Measurements from ENCODE around the gene ZNF730.
A peak's percentile ranks its signal among the peaks of the same experiment; 100 is the strongest.
"Not testable (repeated sequence)": the region's sequence is repeated elsewhere in the genome, so short reads cannot be mapped to it uniquely, and the experiment has no call there.

The ZNF730 gene

DNA sequence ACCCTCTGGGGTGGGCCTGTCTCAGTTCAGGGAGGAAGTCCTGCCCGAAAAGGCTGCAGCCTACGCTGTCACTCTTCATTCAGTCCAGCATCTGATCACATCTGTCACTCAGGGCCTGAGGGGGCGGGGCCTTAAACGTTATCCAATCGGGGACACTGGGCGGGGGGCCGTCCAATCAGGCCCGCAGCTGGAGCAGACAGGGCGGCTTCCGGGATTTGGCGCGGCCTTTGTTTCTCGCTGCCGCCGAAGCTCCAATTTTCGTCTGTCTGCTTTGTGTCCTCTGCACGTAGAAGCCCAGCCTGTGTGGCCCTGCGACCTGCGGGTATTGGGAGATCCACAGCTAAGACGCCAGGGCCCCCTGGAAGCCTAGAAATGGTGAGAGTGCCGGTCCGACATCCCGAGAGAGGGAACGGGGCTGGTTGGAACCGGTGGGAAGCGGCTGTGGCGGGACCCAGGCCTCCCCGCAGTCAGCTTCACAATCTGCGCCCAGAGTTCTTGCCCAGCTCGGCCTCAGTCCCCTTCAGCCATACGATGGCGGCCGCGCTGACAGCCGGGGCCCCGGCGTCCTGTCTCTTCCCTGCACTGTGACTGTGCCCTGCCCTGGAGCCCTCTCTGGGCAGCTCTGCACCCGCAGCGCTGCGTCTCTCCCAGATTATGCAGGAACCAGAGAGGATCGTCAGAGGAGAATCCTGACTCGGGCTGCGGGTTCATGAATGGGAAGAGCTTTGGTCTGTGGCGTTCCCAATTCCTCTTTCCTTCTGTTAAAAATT lies at the start of gene ZNF730:
TSS of gene ZNF730 (plus strand) at position 224 of the 770 bp plus-strand sequence. CDS start at position 373, 149 bp downstream.
- Histone ChIP-seq H3K4me3 (ENCODE audit: low read depth in 1 of 5, low read length in 5 of 5) (peak within 1 kb of the TSS; percentile 57 to 72 (median 65)), H3K27ac (ENCODE audit: low read depth, low read length) (no peak within 1 kb of the TSS), H3K4me1 (ENCODE audit: control insufficient read depth in 5 of 5, insufficient read depth in 5 of 5, low read length in 5 of 5) (peaks cover 0 to 10% (median 7%) of the 10 kb centered on the region in 5 donors), H3K9me3 (ENCODE audit: control insufficient read depth in 5 of 5, low read length in 5 of 5) (no peaks in the 10 kb centered on the region), H3K36me3 (ENCODE audit: control insufficient read depth in 5 of 5, insufficient read depth in 5 of 5, low read length in 5 of 5) (no peaks in the 10 kb centered on the region), H3K9ac (ENCODE audit: low read length in 5 of 5) (peak within 1 kb of the TSS in 4 of 5 donors; percentile 43 to 75 (median 63)), H3K27me3 (ENCODE audit: control insufficient read depth in 5 of 5, insufficient read depth in 4 of 5, low read length in 5 of 5) (peaks cover 0 to 4% (median 0%) of the 10 kb centered on the region in 5 donors)

DNA sequence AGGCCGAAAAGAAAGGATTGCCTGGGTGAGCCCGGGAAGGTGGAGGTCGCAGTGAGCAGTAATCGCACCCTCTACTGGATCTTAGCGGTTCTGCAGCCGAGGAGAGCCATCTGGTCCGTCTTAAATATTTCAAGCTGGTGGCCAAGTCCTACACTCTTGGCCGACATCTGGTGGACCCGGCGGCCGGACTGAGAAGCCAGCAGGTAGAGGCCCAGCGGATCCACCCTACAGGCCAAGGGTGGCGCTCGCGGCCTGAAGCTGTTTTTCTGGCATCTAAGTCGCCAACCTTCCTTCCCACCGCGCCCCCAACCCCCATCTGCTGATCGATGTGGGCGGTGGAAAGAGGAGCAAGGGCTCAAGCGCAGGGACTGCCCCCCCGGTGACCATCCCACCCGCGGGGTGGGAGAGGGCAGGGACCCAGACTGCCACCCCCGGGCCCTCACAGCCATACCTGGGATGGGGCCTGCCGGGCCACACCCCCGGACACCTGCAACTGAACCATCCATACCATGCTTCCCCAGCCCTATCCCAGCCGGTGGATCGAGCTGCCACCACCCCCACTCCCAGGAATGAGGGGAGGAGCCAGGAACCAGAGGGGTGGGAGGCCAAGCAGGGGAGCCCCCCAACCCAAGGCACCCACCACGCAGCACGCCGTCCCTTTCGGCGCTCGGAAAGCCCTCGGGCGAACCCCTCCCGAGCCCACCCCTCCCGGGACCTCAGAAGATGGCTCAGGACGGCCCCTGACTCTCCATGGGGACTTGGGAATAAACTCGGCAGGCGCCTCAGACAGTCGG lies 46.3 kb upstream of the ZNF730 start:
- Histone ChIP-seq H3K9ac (ENCODE audit: low read length in 5 of 5) (peak overlapping the region in 1 of 5 donors; percentile 47), H3K27me3 (ENCODE audit: control insufficient read depth in 5 of 5, insufficient read depth in 4 of 5, low read length in 5 of 5) (peaks cover 0 to 20% (median 13%) of the 10 kb centered on the region in 5 donors), H3K4me3 (ENCODE audit: low read depth in 1 of 5, low read length in 5 of 5) (peak overlapping the region in 4 of 5 donors; percentile 48 to 55 (median 50)), H3K9me3 (ENCODE audit: control insufficient read depth in 5 of 5, low read length in 5 of 5) (peaks cover 0 to 5% (median 0%) of the 10 kb centered on the region in 5 donors), H3K36me3 (ENCODE audit: control insufficient read depth in 5 of 5, insufficient read depth in 5 of 5, low read length in 5 of 5) (no peaks in the 10 kb centered on the region), H3K4me1 (ENCODE audit: control insufficient read depth in 5 of 5, insufficient read depth in 5 of 5, low read length in 5 of 5) (peaks cover 0 to 23% (median 18%) of the 10 kb centered on the region in 5 donors), H3K27ac (ENCODE audit: low read depth, low read length) (no peak overlapping the region)

GRCh38 chr19:23071147-23071511 lies 45.7 kb upstream of the ZNF730 start:
- H3K9me3 ChIP-seq (ENCODE audit: control insufficient read depth in 5 of 5, low read length in 5 of 5), result peaks cover 0 to 5% (median 0%) of the 10 kb centered on the region in 5 donors
- H3K9ac ChIP-seq (ENCODE audit: low read length in 5 of 5), result peak overlapping the region in 2 of 5 donors; percentile 43 to 47
- peaks cover 0 to 20% (median 13%) of the 10 kb centered on the region in 5 donors for H3K27me3 ChIP-seq (ENCODE audit: control insufficient read depth in 5 of 5, insufficient read depth in 4 of 5, low read length in 5 of 5)
- H3K36me3 ChIP-seq (ENCODE audit: control insufficient read depth in 5 of 5, insufficient read depth in 5 of 5, low read length in 5 of 5), result no peaks in the 10 kb centered on the region
- H3K4me3 ChIP-seq (ENCODE audit: low read depth in 1 of 5, low read length in 5 of 5), result peak overlapping the region; percentile 42 to 55 (median 49)
- peaks cover 0 to 29% (median 21%) of the 10 kb centered on the region in 5 donors for H3K4me1 ChIP-seq (ENCODE audit: control insufficient read depth in 5 of 5, insufficient read depth in 5 of 5, low read length in 5 of 5)
- H3K27ac ChIP-seq (ENCODE audit: low read depth, low read length), result no peak overlapping the region

DNA sequence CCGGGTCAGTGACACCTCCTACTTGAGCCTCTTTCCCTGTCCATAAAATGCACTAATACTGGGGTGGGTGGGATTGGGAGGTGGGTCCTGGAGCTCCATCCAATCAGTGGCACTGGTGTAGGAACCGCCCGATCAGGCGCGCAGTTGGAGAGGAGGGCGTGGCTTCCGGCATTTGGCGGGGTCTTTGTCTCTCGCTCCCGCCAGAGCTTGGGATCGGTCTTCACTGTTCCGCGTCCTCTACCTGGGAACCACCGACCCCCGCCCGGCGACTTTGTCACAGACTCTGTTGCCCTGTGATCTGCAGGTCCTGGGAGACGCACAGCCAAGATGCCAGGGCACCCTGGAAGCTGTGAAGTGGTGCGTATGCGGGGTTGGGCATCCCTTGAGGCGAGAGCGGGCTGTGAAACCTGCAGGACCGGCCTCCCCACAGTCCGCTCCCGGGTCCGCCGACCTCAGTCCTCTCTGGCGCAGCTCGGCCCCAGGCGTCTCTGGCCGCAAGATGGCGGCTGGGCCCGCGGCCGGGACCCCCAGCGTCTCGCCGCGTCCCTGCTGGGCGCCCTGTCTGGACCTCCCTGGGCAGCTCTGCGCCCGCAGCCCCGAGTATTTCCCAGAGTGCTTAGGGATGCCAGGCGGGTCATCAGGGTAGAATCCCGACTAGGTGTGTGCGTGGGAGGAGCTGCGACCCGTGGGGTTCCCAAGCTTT lies 41.6 kb upstream of the ZNF730 start:
- Histone ChIP-seq H3K4me1 (ENCODE audit: control insufficient read depth in 5 of 5, insufficient read depth in 5 of 5, low read length in 5 of 5) (peaks cover 0 to 27% (median 21%) of the 10 kb centered on the region in 5 donors), H3K9ac (ENCODE audit: low read length in 5 of 5) (peak overlapping the region in 4 of 5 donors; percentile 11 to 64 (median 54)), H3K36me3 (ENCODE audit: control insufficient read depth in 5 of 5, insufficient read depth in 5 of 5, low read length in 5 of 5) (no peaks in the 10 kb centered on the region), H3K27me3 (ENCODE audit: control insufficient read depth in 5 of 5, insufficient read depth in 4 of 5, low read length in 5 of 5) (peaks cover 0 to 18% (median 10%) of the 10 kb centered on the region in 5 donors), H3K4me3 (ENCODE audit: low read depth in 1 of 5, low read length in 5 of 5) (peak overlapping the region; percentile 61 to 84 (median 76)), H3K27ac (ENCODE audit: low read depth, low read length) (no peak overlapping the region), H3K9me3 (ENCODE audit: control insufficient read depth in 5 of 5, low read length in 5 of 5) (no peaks in the 10 kb centered on the region)

DNA sequence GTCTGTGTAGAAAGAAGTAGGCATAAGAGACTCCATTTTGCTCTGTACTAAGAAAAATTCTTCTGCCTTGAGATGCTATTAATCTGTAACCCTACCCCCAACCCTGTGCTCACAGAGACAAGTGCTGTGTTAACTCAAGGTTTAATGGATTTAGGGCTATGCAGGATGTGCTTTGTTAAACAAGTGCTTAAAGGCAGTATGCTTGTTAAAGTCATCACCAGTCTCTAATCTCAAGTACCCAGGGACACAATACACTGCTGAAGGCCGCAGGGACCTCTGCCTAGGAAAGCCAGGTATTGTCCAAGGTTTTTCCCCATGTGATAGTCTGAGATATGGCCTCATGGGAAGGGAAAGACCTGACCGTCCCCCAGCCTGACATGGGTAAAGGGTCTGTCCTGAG lies 39.0 kb upstream of the ZNF730 start:
- H3K9me3 ChIP-seq (ENCODE audit: control insufficient read depth in 5 of 5, low read length in 5 of 5); H3K4me3 ChIP-seq (ENCODE audit: low read depth in 1 of 5, low read length in 5 of 5): not testable (repeated sequence)

GRCh38 chr19:23093832-23094231 lies 23.0 kb upstream of the ZNF730 start:
- Histone ChIP-seq H3K4me1 (ENCODE audit: control insufficient read depth in 5 of 5, insufficient read depth in 5 of 5, low read length in 5 of 5) (no peaks in the 10 kb centered on the region), H3K27me3 (ENCODE audit: control insufficient read depth in 5 of 5, insufficient read depth in 4 of 5, low read length in 5 of 5) (no peaks in the 10 kb centered on the region), H3K27ac (ENCODE audit: low read depth, low read length) (no peak overlapping the region), H3K4me3 (ENCODE audit: low read depth in 1 of 5, low read length in 5 of 5) (no peak overlapping the region), H3K9ac (ENCODE audit: low read length in 5 of 5) (no peak overlapping the region), H3K36me3 (ENCODE audit: control insufficient read depth in 5 of 5, insufficient read depth in 5 of 5, low read length in 5 of 5) (peaks cover 0 to 2% (median 0%) of the 10 kb centered on the region in 5 donors), H3K9me3 (ENCODE audit: control insufficient read depth in 5 of 5, low read length in 5 of 5) (peaks cover 0 to 29% (median 11%) of the 10 kb centered on the region in 5 donors)

More for the DNA sequence above, 39.0 kb upstream of the ZNF730 start:
- not testable (repeated sequence) for H3K9ac ChIP-seq (ENCODE audit: low read length in 5 of 5); H3K27me3 ChIP-seq (ENCODE audit: control insufficient read depth in 5 of 5, insufficient read depth in 4 of 5, low read length in 5 of 5); H3K27ac ChIP-seq (ENCODE audit: low read depth, low read length); H3K36me3 ChIP-seq (ENCODE audit: control insufficient read depth in 5 of 5, insufficient read depth in 5 of 5, low read length in 5 of 5)
- H3K4me1 ChIP-seq (ENCODE audit: control insufficient read depth in 5 of 5, insufficient read depth in 5 of 5, low read length in 5 of 5), result peaks cover 0 to 14% (median 10%) of the 10 kb centered on the region in 5 donors

DNA sequence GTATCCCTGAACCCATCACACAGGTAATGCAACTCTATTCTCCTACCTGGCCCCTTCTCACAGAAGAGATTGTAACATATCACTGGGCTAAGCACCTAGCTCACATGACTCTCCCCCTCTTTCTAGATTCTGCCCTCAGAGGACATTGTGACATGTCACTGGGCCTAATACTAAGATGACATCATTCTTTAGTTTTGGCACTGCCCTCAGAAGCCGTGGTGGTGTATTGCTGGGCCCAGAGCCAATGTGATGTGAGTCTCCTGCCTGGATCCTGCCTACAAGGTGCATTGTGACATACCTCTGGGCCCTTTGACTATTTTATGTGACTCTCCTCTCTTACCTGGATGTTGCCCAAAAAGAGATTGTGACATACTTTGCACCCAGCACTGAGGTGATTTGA lies 21.4 kb upstream of the ZNF730 start:
- H3K27me3 ChIP-seq (ENCODE audit: control insufficient read depth in 5 of 5, insufficient read depth in 4 of 5, low read length in 5 of 5), result no peaks in the 10 kb centered on the region
- no peak overlapping the region for H3K27ac ChIP-seq (ENCODE audit: low read depth, low read length)
- H3K4me1 ChIP-seq (ENCODE audit: control insufficient read depth in 5 of 5, insufficient read depth in 5 of 5, low read length in 5 of 5), result no peaks in the 10 kb centered on the region
- peaks cover 0 to 2% (median 0%) of the 10 kb centered on the region in 5 donors for H3K36me3 ChIP-seq (ENCODE audit: control insufficient read depth in 5 of 5, insufficient read depth in 5 of 5, low read length in 5 of 5)
- H3K4me3 ChIP-seq (ENCODE audit: low read depth in 1 of 5, low read length in 5 of 5), result peak overlapping the region in 1 of 5 donors; percentile 18
- no peak overlapping the region for H3K9ac ChIP-seq (ENCODE audit: low read length in 5 of 5)
- peaks cover 0 to 25% (median 11%) of the 10 kb centered on the region in 5 donors for H3K9me3 ChIP-seq (ENCODE audit: control insufficient read depth in 5 of 5, low read length in 5 of 5)

DNA sequence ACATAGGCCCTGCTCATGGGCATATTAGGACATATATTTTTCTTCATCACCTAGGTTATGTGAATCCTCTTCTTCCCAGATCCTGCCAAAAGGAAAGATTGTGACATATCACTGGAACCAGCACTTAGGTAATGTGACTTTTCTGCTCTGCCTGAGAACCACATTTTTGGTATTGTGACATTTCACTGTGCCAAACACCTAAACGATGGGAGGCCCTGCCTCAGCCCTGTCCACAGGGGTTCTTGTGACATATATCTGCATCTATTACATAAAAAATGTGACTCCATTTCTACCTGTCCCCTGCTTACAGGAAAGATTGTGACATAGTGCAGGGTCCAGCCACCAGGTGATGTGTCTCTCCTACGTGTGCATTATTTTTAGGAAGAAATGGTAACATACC lies 18.5 kb upstream of the ZNF730 start:
- Histone ChIP-seq H3K4me1 (ENCODE audit: control insufficient read depth in 5 of 5, insufficient read depth in 5 of 5, low read length in 5 of 5) (no peaks in the 10 kb centered on the region), H3K9ac (ENCODE audit: low read length in 5 of 5) (no peak overlapping the region), H3K4me3 (ENCODE audit: low read depth in 1 of 5, low read length in 5 of 5) (no peak overlapping the region), H3K36me3 (ENCODE audit: control insufficient read depth in 5 of 5, insufficient read depth in 5 of 5, low read length in 5 of 5) (peaks cover 0 to 2% (median 0%) of the 10 kb centered on the region in 5 donors), H3K27ac (ENCODE audit: low read depth, low read length) (no peak overlapping the region), H3K9me3 (ENCODE audit: control insufficient read depth in 5 of 5, low read length in 5 of 5) (peaks cover 0 to 16% (median 6%) of the 10 kb centered on the region in 5 donors), H3K27me3 (ENCODE audit: control insufficient read depth in 5 of 5, insufficient read depth in 4 of 5, low read length in 5 of 5) (no peaks in the 10 kb centered on the region)

DNA sequence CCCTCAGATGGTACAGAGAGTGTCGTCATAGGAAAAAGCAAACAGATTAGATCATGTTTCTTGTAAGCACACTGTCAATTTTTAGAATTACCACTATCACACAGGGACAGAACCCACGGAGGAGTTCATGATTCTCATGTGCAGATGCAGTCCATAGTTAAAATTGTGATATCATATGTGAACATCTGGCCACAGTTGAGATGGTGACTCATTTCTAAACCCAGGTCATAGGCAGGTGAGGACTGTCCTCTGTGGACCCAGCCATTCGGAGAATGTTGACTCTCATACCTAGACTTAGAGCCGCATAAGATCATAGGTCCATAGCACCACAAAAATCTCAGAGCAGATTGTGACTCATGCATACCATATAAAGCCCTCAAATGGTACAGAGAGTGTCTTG lies 17.8 kb upstream of the ZNF730 start:
- Histone ChIP-seq H3K36me3 (ENCODE audit: control insufficient read depth in 5 of 5, insufficient read depth in 5 of 5, low read length in 5 of 5) (peaks cover 0 to 2% (median 0%) of the 10 kb centered on the region in 5 donors), H3K4me1 (ENCODE audit: control insufficient read depth in 5 of 5, insufficient read depth in 5 of 5, low read length in 5 of 5) (no peaks in the 10 kb centered on the region), H3K9me3 (ENCODE audit: control insufficient read depth in 5 of 5, low read length in 5 of 5) (peaks cover 0 to 16% (median 0%) of the 10 kb centered on the region in 5 donors), H3K27me3 (ENCODE audit: control insufficient read depth in 5 of 5, insufficient read depth in 4 of 5, low read length in 5 of 5) (no peaks in the 10 kb centered on the region), H3K4me3 (ENCODE audit: low read depth in 1 of 5, low read length in 5 of 5) (no peak overlapping the region), H3K27ac (ENCODE audit: low read depth, low read length) (no peak overlapping the region), H3K9ac (ENCODE audit: low read length in 5 of 5) (no peak overlapping the region)

Data from subcutaneous abdominal adipose tissue (tissue), 5 donors.